Mucosa of descending colon (tissue), 3 donors: ENCODE data around the gene KIAA0930. TPM values are rescaled to one million over a fixed set of nuclear protein-coding genes. Genes with fewer than 3 reads are reported as not detected.

Experiments used
- ATAC-seq: fragments of 200-7000 bp; cut with Tn5 transposase; one replicate; pipeline ENCODE4 v1.9.1; 2020; ENCODE audit warnings: mild to moderate bottlenecking, moderate library complexity
- DNase-seq, 3 donors: peaks; one replicate each; pipeline ENCODE4 v3.0.0-alpha.2; 2020
- H3K36me3 ChIP-seq: fragments of 200-600 bp; one replicate; pipeline ENCODE4 v1.8.0; 2021; ENCODE audit warnings: low read depth, mild to moderate bottlenecking
- H3K4me1 ChIP-seq: fragments of 200-600 bp; one replicate; pipeline ENCODE4 v1.8.0; 2021; ENCODE audit warnings: low read depth, mild to moderate bottlenecking
- H3K4me3 ChIP-seq: fragments of 200-600 bp; one replicate; pipeline ENCODE4 v1.8.0; 2021; ENCODE audit warnings: mild to moderate bottlenecking
- H3K9me3 ChIP-seq: fragments of 200-600 bp; one replicate; pipeline ENCODE4 v1.8.0; 2021; ENCODE audit warnings: mild to moderate bottlenecking
- CTCF ChIP-seq: fragments of 200-600 bp; IDR thresholded peaks from one replicate; pipeline ENCODE4 v1.8.0; 2022; ENCODE audit warnings: antibody characterized with exemption, mild to moderate bottlenecking
- intact Hi-C, 2 donors: fragments of 100-400 bp; cut with DNase I in 1 of 2; cut with micrococcal nuclease in 1 of 2; formaldehyde crosslinking; loops; one replicate each; pipeline versions ENCODE4 v1.11.0 to v1.11.1; 2022; cut with DNase I, micrococcal nuclease
- total RNA-seq, 3 donors: library from RNA; stranded (reverse); fragmentation: NEBNext Ultra II Directional in 2 of 3; extraction: Animal tissue kit (Norgen Biotek cat#: 25700) in 2 of 3; gene quantifications; one replicate each; pipeline versions ENCODE4 v1.2.1 to v1.2.4, GENCODE V29; 2021 to 2023
- donor health status: DM: no; HTN: no; CAD: no; lungs with moderate emphysema.
- donor health status: DM: no; HTN: no; CAD: no.
- donor health status: DM: no; HTN: yes; CAD: no.

Gene KIAA0930
- total RNA-seq, 3 donors from 2014 or later = 32.7 to 62.4 (median 37.7) TPM

DNA sequence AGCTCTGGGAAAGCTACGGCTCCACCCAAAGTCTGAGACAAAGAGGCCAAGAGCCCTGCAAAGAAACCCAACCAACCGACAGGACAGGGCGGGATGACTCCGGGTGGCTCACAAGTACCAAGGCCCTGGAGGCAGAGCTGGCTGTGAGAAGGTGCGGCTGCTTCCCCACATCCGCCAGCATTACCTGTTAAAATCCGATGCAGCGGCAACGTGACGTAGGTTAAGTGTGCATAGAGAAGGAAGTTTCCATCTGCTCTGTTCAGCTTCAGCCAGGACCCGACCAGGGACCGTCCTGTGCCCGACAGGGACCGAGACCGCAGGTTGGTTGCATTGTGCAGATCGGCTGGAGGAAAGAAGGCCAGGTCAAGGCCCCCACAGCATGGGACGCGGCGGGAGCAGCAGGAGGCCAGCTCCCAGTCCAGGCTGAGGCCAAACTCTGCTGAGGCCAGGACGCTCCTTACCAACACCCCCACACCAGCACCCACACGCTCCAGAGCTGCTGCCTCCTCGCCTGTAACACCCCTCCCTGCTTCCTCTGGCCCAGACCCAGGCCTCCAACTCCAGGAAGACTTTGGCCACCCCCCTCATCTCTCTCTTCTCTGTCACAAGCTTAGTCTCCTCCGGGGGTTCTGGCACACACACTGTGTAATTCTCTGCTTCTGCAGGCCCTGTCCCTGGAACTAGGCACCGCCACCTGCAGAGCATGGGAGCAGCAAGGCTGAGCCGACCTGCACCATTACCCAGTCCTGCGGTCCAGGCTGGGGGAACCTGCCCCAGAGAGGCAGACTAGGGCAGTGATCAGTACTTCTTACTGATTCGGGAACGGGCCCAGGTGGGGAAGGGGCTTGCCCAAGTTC, 42.9 kb downstream of the KIAA0930 start:
- H3K36me3 ChIP-seq = no peaks in the 10 kb centered on the region
- H3K9me3 ChIP-seq = no peaks in the 10 kb centered on the region
- intact Hi-C loops = no loop called here
- ATAC-seq = no peak
- no peak for TF ChIP-seq CTCF
- DNase-seq = peak in 1 of 3 donors; percentile 40
- no peak overlapping the region for H3K4me3 ChIP-seq
- H3K4me1 ChIP-seq = no peaks in the 10 kb centered on the region

GRCh38 chr22:45196926-45197605, 43.6 kb downstream of the KIAA0930 start:
- no peaks in the 10 kb centered on the region for H3K36me3 ChIP-seq
- no peak overlapping the region for H3K4me3 ChIP-seq
- TF ChIP-seq CTCF = no peak
- ATAC-seq = no peak
- no peaks in the 10 kb centered on the region for H3K4me1 ChIP-seq
- intact Hi-C loops = no loop called here
- peak in 1 of 3 donors; percentile 40 for DNase-seq
- H3K9me3 ChIP-seq = no peaks in the 10 kb centered on the region

DNA sequence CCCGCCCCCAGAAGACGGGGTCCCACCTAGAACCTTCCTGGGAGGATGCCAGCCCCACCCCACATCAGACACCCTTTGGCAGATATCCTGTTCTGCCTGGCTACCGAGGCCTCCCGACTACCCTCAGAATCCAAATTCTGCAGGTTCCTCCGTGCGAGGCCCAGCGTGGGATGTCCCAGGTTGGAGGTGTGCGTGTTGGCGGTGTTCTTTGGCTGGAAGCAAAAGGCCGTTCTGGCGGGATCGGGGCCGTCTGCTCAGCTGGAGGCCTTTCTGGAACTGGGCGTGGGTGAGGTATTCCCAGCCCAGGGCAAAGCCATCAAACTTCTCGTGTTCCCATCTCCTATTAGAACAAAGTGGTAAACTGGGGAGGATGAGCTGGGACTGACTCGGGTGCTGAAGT, 44.4 kb downstream of the KIAA0930 start:
- H3K36me3 ChIP-seq = no peaks in the 10 kb centered on the region
- no peaks in the 10 kb centered on the region for H3K9me3 ChIP-seq
- ATAC-seq (no peak), DNase-seq (no peak)
- no peaks in the 10 kb centered on the region for H3K4me1 ChIP-seq
- TF ChIP-seq CTCF = no peak
- intact Hi-C loops = no loop called here
- H3K4me3 ChIP-seq = no peak overlapping the region

GRCh38 chr22:45195616-45196015, 45.1 kb downstream of the KIAA0930 start:
- no peak overlapping the region for H3K4me3 ChIP-seq
- ATAC-seq = no peak
- H3K36me3 ChIP-seq = no peaks in the 10 kb centered on the region
- H3K4me1 ChIP-seq = no peaks in the 10 kb centered on the region
- no peak for DNase-seq
- no peaks in the 10 kb centered on the region for H3K9me3 ChIP-seq
- intact Hi-C loops = no loop called here
- TF ChIP-seq CTCF = no peak

- no peaks in the 10 kb centered on the region for H3K9me3 ChIP-seq
- no peaks in the 10 kb centered on the region for H3K4me1 ChIP-seq
- no peak overlapping the region for H3K4me3 ChIP-seq
- intact Hi-C loops = no loop called here
- DNase-seq (no peak), ATAC-seq (no peak)
- no peak for TF ChIP-seq CTCF
- no peaks in the 10 kb centered on the region for H3K36me3 ChIP-seq
Measured at GRCh38 chr22:45194686-45195085, 46.0 kb downstream of the KIAA0930 start.
